Esophagus squamous epithelium (tissue), 4 donors: Measurements from ENCODE around the gene SGSM2.

Source experiments
- CTCF ChIP-seq, 6 experiments: fragments of 450-650 bp in 4 of 6; fragments of 200-600 bp in 2 of 6; sonication (generic) in 2 of 6; IDR thresholded peaks; one replicate each; pipeline ENCODE4 v1.5.1; 2016 to 2019; ENCODE audit warnings: antibody characterized with exemption in 6 of 6, mild to moderate bottlenecking in 4 of 6, moderate library complexity in 4 of 6
- POLR2A ChIP-seq, 4 donors: fragments of 450-650 bp; IDR thresholded peaks; one replicate each; pipeline ENCODE4 v1.6.1; 2017; ENCODE audit warnings: antibody characterized with exemption in 4 of 4, mild to moderate bottlenecking in 4 of 4, moderate library complexity in 3 of 4

GRCh38 chr17:2421315-2422147, 84.2 kb downstream of the SGSM2 start:
- TF ChIP-seq CTCF (IDR thresholded peaks at IDR 0.05) = peak in 4 of 6 experiments; percentile 12 to 50 (median 36)
- no peak for TF ChIP-seq POLR2A (IDR thresholded peaks at IDR 0.05)
